ENCODE results near the gene ERCC5.

DNA sequence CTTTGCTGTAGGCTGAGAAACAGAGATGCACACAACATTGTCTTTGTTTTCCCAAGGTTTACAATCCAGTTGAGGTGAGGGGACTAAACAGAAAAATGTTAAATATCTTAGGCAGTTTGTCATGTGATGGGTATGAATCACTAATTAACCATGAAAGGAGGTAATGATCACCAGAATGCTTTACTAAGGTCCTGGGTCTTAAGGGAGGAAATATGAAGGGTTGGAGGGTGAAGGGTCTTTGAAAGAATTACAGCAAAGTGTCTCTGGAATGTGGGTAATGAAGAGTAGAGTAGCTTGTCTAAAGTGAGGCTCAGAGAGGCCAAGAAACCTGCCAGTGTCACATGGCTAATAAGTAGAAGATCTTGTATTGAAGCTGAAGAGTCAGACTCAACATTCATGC, 27.9 kb upstream of the ERCC5 start:
- TF ChIP-seq, protein P1, sequence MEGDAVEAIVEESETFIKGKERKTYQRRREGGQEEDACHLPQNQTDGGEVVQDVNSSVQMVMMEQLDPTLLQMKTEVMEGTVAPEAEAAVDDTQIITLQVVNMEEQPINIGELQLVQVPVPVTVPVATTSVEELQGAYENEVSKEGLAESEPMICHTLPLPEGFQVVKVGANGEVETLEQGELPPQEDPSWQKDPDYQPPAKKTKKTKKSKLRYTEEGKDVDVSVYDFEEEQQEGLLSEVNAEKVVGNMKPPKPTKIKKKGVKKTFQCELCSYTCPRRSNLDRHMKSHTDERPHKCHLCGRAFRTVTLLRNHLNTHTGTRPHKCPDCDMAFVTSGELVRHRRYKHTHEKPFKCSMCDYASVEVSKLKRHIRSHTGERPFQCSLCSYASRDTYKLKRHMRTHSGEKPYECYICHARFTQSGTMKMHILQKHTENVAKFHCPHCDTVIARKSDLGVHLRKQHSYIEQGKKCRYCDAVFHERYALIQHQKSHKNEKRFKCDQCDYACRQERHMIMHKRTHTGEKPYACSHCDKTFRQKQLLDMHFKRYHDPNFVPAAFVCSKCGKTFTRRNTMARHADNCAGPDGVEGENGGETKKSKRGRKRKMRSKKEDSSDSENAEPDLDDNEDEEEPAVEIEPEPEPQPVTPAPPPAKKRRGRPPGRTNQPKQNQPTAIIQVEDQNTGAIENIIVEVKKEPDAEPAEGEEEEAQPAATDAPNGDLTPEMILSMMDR (IDR thresholded peaks at IDR 0.05): no peak
- TF ChIP-seq POLR2A (IDR thresholded peaks at IDR 0.05): no peak
